HEK293T (cell line): ENCODE results near the gene SLC25A21.

Experiments
- ARNT ChIP-seq: fragments of 450-650 bp; IDR thresholded peaks from 2 replicates; pipeline ENCODE4 v1.6.1; 2017; ENCODE audit warnings: mild to moderate bottlenecking
- ELF4 ChIP-seq: fragments of 450-650 bp; IDR thresholded peaks from 2 replicates; pipeline ENCODE4 v1.6.1; 2017; ENCODE audit warnings: antibody characterized with exemption
- FOXA1 ChIP-seq: fragments of 450-650 bp; IDR thresholded peaks from 2 replicates; pipeline ENCODE4 v1.6.1; 2016; ENCODE audit warnings: mild to moderate bottlenecking
- FOXK2 ChIP-seq: fragments of 450-650 bp; IDR thresholded peaks from 2 replicates; pipeline ENCODE4 v1.6.1; 2016; ENCODE audit warnings: mild to moderate bottlenecking
- FOXM1 ChIP-seq: fragments of 450-650 bp; IDR thresholded peaks from 2 replicates; pipeline ENCODE4 v1.6.1; 2017; ENCODE audit warnings: mild to moderate bottlenecking, borderline replicate concordance
- HDGF ChIP-seq: fragments of 450-650 bp; IDR thresholded peaks from 2 replicates; pipeline ENCODE4 v1.6.1; 2017; ENCODE audit warnings: antibody characterized with exemption, borderline replicate concordance
- NFRKB ChIP-seq: fragments of 450-650 bp; IDR thresholded peaks from 2 replicates; pipeline ENCODE4 v1.6.1; 2016; ENCODE audit warnings: mild to moderate bottlenecking, moderate library complexity
- SP1 ChIP-seq: fragments of 450-650 bp; IDR thresholded peaks from 2 replicates; pipeline ENCODE4 v1.6.1; 2017
- SUZ12 ChIP-seq: fragments of 450-650 bp; IDR thresholded peaks from 2 replicates; pipeline ENCODE4 v1.6.1; 2016; ENCODE audit warnings: mild to moderate bottlenecking
- TARDBP ChIP-seq: fragments of 450-650 bp; IDR thresholded peaks from 2 replicates; pipeline ENCODE4 v1.6.1; 2016
- ZNF384 ChIP-seq: fragments of 450-650 bp; IDR thresholded peaks from 2 replicates; pipeline ENCODE4 v1.6.1; 2016
- TF ChIP-seq, protein P1 (sequence below): fragments of 450-650 bp; IDR thresholded peaks from 2 replicates; pipeline ENCODE4 v1.6.1; 2016

DNA sequence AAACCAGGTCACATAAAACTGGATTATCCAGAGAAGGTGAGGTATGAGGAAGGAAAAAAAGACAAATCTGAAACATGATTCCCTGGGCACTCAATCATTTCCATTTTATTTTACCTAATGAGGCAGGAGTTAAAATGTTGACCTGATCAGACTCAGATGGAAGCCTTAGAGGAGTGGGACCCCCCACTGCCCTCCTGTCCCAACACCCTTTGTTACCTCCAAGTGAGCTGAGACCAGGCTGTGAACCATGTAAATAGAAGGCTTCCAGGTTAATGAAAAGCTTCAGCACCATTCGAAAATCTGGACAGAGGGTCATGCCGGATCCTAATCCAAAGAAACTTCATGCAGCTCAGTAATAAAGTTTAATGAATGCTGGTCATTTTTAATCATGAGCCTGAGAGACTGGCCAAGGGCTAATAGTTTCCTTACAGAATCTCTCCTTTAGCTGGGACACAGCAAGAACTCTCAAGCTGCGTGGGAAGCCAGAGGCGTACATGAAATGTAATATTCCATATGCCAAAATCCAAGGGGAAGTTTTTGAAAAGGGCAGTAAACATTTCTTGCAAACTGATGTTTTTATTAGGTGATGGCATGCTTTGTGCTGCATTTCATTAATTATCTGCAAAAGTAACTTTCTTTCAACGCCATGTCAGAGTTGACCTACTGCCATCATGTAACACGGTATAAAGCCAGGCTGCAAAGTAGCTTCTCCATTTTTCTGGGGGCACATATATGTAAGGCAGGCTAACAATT lies 327.8 kb downstream of the SLC25A21 start:
- no peak for TF ChIP-seq ARNT
- no peak for TF ChIP-seq TARDBP
- TF ChIP-seq ZNF384 = no peak
- no peak for TF ChIP-seq SP1
- no peak for TF ChIP-seq FOXM1
- no peak for TF ChIP-seq SUZ12
- TF ChIP-seq ELF4 = no peak
- TF ChIP-seq, protein P1, sequence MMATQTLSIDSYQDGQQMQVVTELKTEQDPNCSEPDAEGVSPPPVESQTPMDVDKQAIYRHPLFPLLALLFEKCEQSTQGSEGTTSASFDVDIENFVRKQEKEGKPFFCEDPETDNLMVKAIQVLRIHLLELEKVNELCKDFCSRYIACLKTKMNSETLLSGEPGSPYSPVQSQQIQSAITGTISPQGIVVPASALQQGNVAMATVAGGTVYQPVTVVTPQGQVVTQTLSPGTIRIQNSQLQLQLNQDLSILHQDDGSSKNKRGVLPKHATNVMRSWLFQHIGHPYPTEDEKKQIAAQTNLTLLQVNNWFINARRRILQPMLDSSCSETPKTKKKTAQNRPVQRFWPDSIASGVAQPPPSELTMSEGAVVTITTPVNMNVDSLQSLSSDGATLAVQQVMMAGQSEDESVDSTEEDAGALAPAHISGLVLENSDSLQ = no peak
- no peak for TF ChIP-seq FOXK2
- TF ChIP-seq FOXA1 = no peak
- no peak for TF ChIP-seq HDGF
- no peak for TF ChIP-seq NFRKB
